Stimulated activated CD8-positive, alpha-beta memory T cell treated with anti-CD3 and anti-CD28 coated beads, Interleukin-4, amount 100 ng/mL, for 24 hours (primary cell): ENCODE measurements around the gene SEMA4B.
"Not testable (repeated sequence)": the region's sequence is repeated elsewhere in the genome, so short reads cannot be mapped to it uniquely, and the experiment has no call there.

Source experiments
- DNase-seq: peaks from one replicate; pipeline ENCODE4 v3.0.0-alpha.2; 2020; ENCODE audit warnings: low read depth

The SEMA4B gene, protein sequence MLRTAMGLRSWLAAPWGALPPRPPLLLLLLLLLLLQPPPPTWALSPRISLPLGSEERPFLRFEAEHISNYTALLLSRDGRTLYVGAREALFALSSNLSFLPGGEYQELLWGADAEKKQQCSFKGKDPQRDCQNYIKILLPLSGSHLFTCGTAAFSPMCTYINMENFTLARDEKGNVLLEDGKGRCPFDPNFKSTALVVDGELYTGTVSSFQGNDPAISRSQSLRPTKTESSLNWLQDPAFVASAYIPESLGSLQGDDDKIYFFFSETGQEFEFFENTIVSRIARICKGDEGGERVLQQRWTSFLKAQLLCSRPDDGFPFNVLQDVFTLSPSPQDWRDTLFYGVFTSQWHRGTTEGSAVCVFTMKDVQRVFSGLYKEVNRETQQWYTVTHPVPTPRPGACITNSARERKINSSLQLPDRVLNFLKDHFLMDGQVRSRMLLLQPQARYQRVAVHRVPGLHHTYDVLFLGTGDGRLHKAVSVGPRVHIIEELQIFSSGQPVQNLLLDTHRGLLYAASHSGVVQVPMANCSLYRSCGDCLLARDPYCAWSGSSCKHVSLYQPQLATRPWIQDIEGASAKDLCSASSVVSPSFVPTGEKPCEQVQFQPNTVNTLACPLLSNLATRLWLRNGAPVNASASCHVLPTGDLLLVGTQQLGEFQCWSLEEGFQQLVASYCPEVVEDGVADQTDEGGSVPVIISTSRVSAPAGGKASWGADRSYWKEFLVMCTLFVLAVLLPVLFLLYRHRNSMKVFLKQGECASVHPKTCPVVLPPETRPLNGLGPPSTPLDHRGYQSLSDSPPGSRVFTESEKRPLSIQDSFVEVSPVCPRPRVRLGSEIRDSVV

GRCh38 chr15:90201130-90201943 is at the start of gene SEMA4B:
TSS of gene SEMA4B (plus strand) at chr15:90201330. CDS start at chr15:90201579, 249 bp downstream.
- peak; percentile 64 for DNase-seq

DNA sequence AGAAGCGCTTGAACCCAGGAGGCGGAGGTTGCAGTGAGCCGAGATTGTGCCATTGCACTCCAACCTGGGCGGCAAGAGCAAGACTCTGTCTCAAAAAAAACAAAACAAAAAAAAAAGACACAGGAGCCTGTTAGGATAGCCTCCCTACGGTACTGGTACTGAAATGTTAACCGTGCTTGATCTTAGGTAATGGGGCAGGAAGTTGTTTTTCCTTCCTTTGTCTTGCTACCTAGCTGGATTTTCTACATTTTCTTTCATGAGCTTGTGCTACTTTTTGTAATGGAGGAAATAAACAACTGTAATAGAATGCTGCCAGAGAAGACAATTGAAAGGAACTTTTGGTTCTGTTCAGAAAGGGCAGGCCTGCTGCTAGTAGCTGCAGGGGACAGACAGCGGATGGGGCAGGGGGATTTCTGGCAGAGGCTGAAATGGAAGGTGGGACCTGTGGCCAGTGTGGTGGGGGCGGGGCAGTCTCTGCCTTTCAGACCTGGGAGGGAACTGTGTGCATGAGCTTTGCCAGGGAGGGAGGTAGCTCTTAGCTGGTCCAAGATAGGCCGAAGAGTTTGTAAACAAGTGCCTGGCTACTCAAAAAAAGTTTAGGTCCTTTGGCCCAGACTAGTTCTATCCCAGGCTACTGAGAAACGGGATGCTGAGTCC is 49.0 kb upstream of the SEMA4B start:
- DNase-seq: no peak

DNA sequence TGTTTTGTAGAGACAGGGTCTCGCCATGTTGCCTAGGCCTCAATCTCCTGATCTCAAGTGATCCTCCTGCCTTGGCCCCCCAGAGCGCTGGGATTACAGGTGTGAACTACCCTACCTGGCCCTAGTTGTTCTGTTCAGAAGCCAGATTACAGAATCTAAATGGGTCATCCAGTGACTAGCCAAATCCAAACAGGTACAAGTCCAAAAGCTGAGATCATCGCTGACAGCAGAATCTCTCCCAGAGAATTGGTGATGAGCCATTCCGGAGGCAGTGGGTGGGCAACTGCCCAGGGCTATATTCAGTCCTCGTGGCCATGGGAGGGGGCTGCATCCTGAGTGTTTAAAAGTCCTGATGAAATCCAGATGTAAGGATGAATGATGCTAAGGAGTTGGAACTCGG is 47.5 kb upstream of the SEMA4B start:
- DNase-seq: no peak

DNA sequence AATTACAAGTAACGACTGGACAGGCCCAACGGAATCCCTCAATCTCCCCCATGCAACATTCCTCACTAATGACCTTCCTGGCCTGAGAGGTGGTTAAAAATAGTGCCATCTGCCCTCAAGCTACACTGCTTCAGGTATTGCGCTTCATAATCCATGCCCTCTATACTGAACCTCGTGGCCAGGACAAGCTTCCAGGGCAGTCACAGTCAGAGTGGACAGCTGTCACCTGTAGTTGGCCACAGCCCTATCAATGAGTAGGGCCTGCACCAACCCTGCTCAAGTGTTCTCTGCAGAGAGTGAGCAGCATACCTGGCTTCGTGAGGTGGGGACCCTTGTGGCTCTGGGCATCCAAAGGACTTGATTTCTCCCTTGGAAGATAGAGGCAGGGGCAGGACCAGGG is 46.9 kb upstream of the SEMA4B start:
- no peak for DNase-seq

DNA sequence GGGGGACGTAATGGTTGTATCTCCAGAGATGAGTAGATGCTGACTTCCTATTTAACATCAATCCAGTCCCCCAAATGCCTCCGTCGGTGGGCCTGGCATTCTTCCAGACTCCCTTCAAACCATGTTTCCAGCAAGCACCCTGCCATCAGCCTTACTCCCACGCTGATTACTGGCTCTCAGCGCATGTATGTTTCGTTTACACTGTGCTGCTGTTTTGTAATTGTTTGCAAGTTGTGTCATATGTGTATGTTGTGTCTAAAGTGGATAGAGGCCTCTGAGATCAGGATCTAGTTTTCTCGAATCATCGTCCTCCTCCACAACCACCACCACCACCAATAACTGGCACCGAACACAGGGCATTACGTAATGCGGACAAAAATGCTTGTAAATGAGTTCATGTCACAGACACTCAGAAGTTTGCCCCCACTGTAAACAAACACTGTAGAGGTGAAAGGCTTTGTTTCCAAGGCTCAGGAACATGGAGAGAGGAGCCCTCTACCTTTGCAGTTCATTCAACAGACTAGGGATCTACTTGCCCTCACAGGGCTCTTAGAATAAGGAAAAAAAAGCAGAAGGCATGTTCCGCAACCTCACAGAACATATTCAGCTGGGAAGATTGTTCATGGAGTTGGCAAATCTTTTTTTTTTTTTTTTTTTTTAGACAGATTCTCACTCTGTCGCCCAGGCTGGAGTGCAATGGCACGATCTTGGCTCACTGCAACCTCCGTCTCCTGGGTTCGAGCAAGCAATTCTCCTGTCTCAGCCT is 46.1 kb upstream of the SEMA4B start:
- no peak for DNase-seq

- no peak for DNase-seq
Measured at GRCh38 chr15:90159213-90159612, 41.9 kb upstream of the SEMA4B start.

DNA sequence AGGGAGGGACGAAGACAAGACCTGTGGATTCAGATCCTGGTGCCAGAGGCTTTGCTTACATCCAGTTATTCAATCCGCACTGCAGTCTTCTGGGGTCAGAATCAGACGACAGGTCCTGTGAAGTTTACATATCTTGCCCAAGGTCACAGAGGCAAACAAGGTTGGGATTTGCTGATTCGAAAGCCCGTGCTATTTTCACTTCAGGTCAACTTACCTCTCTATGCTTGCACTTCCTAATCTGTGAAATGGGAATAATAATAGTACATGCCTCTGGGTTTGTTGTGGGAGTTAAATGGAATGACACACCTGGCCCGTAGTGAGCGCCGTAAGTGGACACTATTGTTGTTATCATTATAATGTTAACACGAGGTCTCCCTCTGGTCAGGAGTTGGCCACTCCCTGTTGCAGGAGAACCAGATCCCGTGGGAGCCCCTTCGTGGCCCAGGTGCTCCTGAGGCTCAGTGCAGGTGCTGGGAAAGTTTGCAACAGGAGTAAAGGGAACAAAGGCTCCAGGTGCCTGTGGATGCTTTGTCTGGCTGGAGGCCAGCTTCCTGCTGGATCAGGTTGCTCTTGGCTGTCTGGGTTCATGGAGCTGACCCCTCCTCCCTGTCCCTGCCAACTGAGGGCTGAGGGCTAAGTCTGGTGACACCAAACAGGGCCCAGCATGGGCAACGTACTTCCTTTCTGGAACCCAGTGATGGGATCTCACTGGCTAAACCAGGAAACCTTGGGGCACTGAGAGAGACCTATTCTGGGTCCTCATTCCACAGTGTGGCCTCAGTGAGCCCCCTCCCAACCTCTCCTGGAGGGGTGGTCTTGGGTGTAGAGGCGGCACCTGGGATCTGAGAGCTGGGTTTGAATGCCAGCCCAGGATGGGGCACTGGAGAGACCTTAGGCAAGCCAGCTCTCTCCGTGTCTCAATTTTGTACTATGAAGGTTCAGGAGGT is 40.1 kb upstream of the SEMA4B start:
- no peak for DNase-seq

- no peak for DNase-seq
Measured at GRCh38 chr15:90161950-90162361, 39.2 kb upstream of the SEMA4B start.

DNA sequence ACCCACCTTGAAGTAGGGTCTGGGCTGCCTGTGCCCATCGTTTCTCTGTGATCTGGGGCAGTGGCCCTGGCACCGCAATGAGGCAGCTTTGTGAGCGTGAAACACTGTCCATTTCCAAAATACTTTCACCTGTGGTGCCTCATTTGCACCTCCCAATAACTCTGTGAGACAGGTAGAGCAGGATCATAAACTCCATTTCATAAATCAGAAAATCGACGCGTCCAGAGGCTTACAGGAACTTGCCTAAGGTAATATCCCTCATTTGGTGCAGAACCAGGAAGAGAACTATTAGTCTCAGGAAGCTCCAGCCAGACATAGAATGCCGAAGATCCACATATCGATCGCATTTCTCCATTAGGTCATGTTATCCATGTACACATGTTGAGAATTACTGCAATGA is 38.2 kb upstream of the SEMA4B start:
- no peak for DNase-seq

DNA sequence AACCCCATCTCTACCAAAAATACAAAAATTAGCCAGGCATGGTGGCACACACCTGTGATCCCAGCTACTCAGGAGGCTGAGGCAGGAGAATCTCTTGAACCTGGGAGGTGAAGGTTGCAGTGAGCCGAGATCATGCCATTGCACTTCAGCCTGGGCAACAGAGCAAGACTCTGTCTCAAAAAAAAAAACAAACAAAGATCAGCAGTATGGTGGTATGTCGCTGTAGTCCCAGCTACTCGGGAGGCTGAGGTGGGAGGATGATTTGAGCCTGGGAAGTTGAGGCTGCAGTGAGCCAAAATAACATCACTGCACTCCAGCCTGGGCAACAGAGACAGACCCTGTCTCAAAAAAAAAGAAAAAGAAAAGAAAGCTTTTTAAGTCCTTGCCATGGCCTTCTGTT is 36.9 kb upstream of the SEMA4B start:
- not testable (repeated sequence) for DNase-seq

GRCh38 chr15:90165157-90165556 is 36.0 kb upstream of the SEMA4B start:
- DNase-seq: no peak

GRCh38 chr15:90165659-90166489 is 35.3 kb upstream of the SEMA4B start:
- peak; percentile 9 for DNase-seq

DNA sequence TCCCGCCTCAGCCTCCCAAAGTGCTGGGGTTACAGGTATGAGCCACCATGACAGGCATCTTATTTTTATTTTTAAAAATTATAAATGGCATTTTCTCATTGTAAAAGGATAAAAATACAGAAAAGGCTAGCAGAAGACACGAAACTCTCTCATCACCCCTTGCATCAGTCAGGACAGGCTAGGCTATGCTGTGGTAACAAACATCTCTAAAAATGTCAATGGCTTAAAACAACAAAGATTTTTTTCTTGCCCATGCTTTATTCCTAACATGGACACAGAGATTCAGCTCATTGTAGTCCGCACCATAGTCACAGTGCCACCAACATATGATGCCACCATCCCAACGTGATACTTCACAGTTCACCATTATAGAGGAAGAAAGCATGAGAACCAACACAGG is 34.0 kb upstream of the SEMA4B start:
- no peak for DNase-seq

DNA sequence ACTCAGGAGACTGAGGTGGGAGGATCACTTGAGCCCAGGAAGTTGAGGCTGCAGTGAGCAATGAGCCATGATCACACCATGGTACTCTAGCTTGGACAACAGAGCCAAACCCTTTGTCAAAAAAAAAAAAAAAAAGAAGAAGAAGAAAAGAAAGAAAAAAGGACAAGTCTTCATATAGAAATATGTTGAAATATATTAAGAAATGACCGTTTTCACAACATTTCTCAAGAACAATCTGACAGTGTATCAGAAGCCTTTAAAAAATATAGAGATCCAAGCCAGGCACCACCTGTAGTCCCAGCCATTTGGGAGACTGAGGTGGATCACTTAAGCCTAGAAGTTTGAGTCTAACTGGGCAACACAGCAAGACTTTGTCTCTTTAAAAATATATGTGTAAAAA is 29.5 kb upstream of the SEMA4B start:
- DNase-seq: no peak

- no peak for DNase-seq
Measured at GRCh38 chr15:90173372-90173771, 27.8 kb upstream of the SEMA4B start.

DNA sequence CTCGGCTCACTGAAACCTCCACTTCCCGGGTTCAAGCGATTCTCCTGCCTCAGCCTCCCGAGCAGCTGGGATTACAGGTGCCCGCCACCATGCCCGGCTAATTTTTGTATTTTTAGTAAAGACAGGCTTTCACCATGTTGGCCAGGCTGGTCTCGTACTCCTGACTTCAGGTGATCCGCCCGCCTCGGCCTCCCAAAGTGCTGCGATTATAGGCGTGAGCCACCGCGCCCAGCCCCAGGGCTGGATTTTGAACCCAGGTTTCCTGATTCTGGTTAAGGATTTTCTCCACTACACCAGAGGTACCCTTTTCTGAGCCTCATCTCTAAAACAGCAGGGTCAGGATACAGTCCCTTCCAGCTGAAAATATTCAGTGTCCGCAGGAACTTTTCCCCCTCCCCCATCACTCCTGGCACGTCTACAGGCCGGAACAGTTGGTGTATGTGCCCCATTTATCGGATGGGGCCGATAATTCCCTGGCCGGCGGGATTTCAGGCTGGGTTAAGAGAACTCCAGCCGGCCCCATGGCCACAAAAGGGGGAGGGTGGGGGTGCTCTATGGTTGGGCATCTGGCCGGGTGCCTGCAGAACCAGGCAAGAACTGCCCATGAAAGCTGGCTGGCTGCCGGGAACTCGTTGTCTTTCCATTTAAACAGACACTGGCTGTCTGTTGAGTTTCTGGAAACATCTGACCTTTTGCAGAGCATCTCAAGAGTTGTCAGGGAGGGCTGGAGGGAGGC is 26.8 kb upstream of the SEMA4B start:
- DNase-seq: no peak

- DNase-seq: no peak
Measured at GRCh38 chr15:90177012-90177411, 24.1 kb upstream of the SEMA4B start.
